ENCODE data around the gene KDM2A.

DNA sequence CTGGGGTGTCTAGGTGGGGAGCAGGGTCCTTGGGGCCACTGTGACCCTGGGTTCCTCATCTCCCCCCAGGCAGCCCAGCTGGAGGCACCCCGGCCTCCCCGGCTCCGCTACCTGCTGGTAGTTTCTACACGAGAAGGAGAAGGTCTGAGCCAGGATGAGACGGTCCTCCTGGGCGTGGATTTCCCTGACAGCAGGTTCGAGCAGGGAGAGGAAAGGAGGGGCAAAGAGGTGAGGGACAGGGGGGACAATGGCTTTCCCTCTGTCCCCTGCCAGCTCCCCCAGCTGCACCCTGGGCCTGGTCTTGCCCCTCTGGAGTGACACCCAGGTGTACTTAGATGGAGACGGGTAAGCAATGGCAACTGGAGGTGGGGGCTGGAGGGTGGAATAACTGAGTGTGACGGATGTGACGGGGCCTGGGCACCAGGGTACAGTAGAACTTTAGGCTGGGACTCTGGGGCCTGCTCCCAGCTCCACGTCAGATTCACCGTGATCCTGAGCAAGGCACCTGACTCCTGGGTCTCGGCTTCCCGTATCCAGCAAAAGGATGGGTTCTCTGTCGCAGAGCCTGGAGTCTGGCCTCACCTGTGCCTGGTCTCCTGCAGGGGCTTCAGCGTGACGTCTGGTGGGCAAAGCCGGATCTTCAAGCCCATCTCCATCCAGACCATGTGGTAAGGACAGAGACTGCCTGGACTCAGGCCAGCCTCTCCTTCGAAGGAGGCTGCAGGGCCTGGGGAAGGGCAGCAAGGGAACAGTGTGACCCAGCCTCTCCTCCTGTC, 187.9 kb downstream of the KDM2A start:
- TF ChIP-seq, protein P1, sequence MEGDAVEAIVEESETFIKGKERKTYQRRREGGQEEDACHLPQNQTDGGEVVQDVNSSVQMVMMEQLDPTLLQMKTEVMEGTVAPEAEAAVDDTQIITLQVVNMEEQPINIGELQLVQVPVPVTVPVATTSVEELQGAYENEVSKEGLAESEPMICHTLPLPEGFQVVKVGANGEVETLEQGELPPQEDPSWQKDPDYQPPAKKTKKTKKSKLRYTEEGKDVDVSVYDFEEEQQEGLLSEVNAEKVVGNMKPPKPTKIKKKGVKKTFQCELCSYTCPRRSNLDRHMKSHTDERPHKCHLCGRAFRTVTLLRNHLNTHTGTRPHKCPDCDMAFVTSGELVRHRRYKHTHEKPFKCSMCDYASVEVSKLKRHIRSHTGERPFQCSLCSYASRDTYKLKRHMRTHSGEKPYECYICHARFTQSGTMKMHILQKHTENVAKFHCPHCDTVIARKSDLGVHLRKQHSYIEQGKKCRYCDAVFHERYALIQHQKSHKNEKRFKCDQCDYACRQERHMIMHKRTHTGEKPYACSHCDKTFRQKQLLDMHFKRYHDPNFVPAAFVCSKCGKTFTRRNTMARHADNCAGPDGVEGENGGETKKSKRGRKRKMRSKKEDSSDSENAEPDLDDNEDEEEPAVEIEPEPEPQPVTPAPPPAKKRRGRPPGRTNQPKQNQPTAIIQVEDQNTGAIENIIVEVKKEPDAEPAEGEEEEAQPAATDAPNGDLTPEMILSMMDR (IDR thresholded peaks at IDR 0.05) = no peak
- no peak for TF ChIP-seq POLR2A (IDR thresholded peaks at IDR 0.05)

All from lower leg skin (tissue), 3 donors.